ENCODE data around the gene PLLP. TPM values are rescaled to one million over a fixed set of nuclear protein-coding genes. Genes with fewer than 3 reads are reported as not detected.
"Not testable (repeated sequence)": the region's sequence is repeated elsewhere in the genome, so short reads cannot be mapped to it uniquely, and the experiment has no call there.

PLLP gene
- total RNA-seq, 1 donor from 2014 or later, result 206 TPM

- DNase-seq (ENCODE audit: low spot score), result no peak
Observed at GRCh38 chr16:57303021-57303909, 18.8 kb upstream of the PLLP start.

- DNase-seq (ENCODE audit: low spot score), result no peak
Observed at GRCh38 chr16:57301126-57301817, 16.8 kb upstream of the PLLP start.

- DNase-seq (ENCODE audit: low spot score), result peak; percentile 100
Observed at GRCh38 chr16:57300387-57301125, 16.1 kb upstream of the PLLP start.

GRCh38 chr16:57299719-57300386, 15.4 kb upstream of the PLLP start:
- DNase-seq (ENCODE audit: low spot score), result peak; percentile 91

GRCh38 chr16:57299009-57299718, 14.7 kb upstream of the PLLP start:
- DNase-seq (ENCODE audit: low spot score), result no peak

- no peak for DNase-seq (ENCODE audit: low spot score)
Observed at GRCh38 chr16:57297856-57298255, 13.4 kb upstream of the PLLP start.

- no peak for DNase-seq (ENCODE audit: low spot score)
Observed at GRCh38 chr16:57289391-57290257, 5.2 kb upstream of the PLLP start.

- no peak for DNase-seq (ENCODE audit: low spot score)
Observed at GRCh38 chr16:57285379-57285778, 907 bp upstream of the PLLP start.

- no peak for DNase-seq (ENCODE audit: low spot score)
Observed at GRCh38 chr16:57284952-57285363, 486 bp upstream of the PLLP start.

- DNase-seq (ENCODE audit: low spot score), result no peak
Observed at GRCh38 chr16:57283959-57284208, 588 bp downstream of the PLLP start.

- no peak for DNase-seq (ENCODE audit: low spot score)
Observed at GRCh38 chr16:57283214-57283958, 1.1 kb downstream of the PLLP start.

- DNase-seq (ENCODE audit: low spot score), result no peak
Observed at GRCh38 chr16:57282510-57283213, 1.8 kb downstream of the PLLP start.

GRCh38 chr16:57281791-57282190, 2.7 kb downstream of the PLLP start:
- no peak for DNase-seq (ENCODE audit: low spot score)

GRCh38 chr16:57279780-57280638, 4.5 kb downstream of the PLLP start:
- DNase-seq (ENCODE audit: low spot score), result no peak

- no peak for DNase-seq (ENCODE audit: low spot score)
Observed at GRCh38 chr16:57278494-57278893, 6.0 kb downstream of the PLLP start.

GRCh38 chr16:57277586-57277985, 6.9 kb downstream of the PLLP start:
- no peak for DNase-seq (ENCODE audit: low spot score)

GRCh38 chr16:57276596-57276995, 7.9 kb downstream of the PLLP start:
- DNase-seq (ENCODE audit: low spot score), result no peak

- DNase-seq (ENCODE audit: low spot score), result not testable (repeated sequence)
Observed at GRCh38 chr16:57275946-57276345, 8.5 kb downstream of the PLLP start.

All from mucosa of gallbladder (tissue), 1 donor.